Endothelial cell of umbilical vein (primary cell): ENCODE results near the gene SMPX. TPM values are rescaled to one million over a fixed set of nuclear protein-coding genes. Genes with fewer than 3 reads are reported as not detected.

ENCODE experiments used
- BruUV-seq: library from RNA; stranded (reverse); fragments of 400-500 nt; replicated peaks from 2 replicates; lab custom pipeline; 2021; lab: Mats Ljungman, UMichigan
- CTCF ChIA-PET: fragments of 300-600, 350-600 bp; sonication (Branson Sonifier 250); formaldehyde crosslinking; loops from one replicate; lab custom pipeline; 2021; ENCODE audit warnings: antibody characterized with exemption, inconsistent platforms; lab: Charles Lee
- POLR2A ChIA-PET: fragments of 300-600, 350-600 bp; sonication (Branson Sonifier 250); formaldehyde crosslinking; loops from one replicate; lab custom pipeline; 2021; ENCODE audit warnings: antibody characterized with exemption, inconsistent platforms; lab: Charles Lee
- DNase-seq: peaks from one replicate; pipeline ENCODE4 v3.0.0-alpha.2; 2011; ENCODE audit warnings: low read depth, low spot score
- FAIRE-seq: peaks from 2 replicates; lab custom pipeline; 2011; peaks lifted over from hg19 to GRCh38; lab: Jason Lieb, UNC
- H2AFZ ChIP-seq: 2 replicates; pipeline ENCODE4 v1.6.0; 2012; ENCODE audit warnings: low read depth, low read length, control low read depth, inconsistent platforms
- H3K27ac ChIP-seq: 2 replicates; pipeline ENCODE4 v1.5.1; 2011; ENCODE audit warnings: low read depth, mild to moderate bottlenecking, control low read depth, low read length, moderate library complexity; ENCODE audit not compliant: insufficient read depth
- H3K27me3 ChIP-seq, 2 experiments: 2 replicates each; pipeline versions ENCODE4 v1.6.0 to v1.6.1; 2011; ENCODE audit warnings: low read length in 2 of 2, mixed read lengths in 1 of 2; ENCODE audit not compliant: control insufficient read depth in 2 of 2, insufficient read depth in 2 of 2
- H3K36me3 ChIP-seq, 2 experiments: 2 replicates in 1 of 2; 3 replicates in 1 of 2; pipeline ENCODE4 v1.5.1; 2011; ENCODE audit warnings: low read length in 2 of 2, mild to moderate bottlenecking in 1 of 2, moderate library complexity in 1 of 2; ENCODE audit not compliant: control insufficient read depth in 2 of 2, insufficient read depth in 2 of 2; ENCODE audit errors: extremely low read depth in 1 of 2
- H3K4me1 ChIP-seq: 3 replicates; pipeline ENCODE4 v1.5.1; 2011; ENCODE audit warnings: mild to moderate bottlenecking, low read length; ENCODE audit not compliant: control insufficient read depth, insufficient read depth; ENCODE audit errors: extremely low read depth
- H3K4me2 ChIP-seq: 2 replicates; pipeline ENCODE4 v1.6.1; 2011; ENCODE audit warnings: low read length, control low read depth, mixed read lengths; ENCODE audit not compliant: insufficient read depth
- H3K4me3 ChIP-seq, 3 experiments: fragments of 200-600 bp in 1 of 3; sonication (generic), shearing (Covaris generic) in 1 of 3; replicated peaks in 1 of 3; 2 replicates each; pipeline ENCODE4 v1.5.1; 2011 to 2016; ENCODE audit warnings: control low read depth in 3 of 3, low read length in 3 of 3, mild to moderate bottlenecking in 2 of 3, inconsistent platforms in 1 of 3, low read depth in 1 of 3, moderate library complexity in 1 of 3; ENCODE audit not compliant: insufficient read depth in 1 of 3
- H3K79me2 ChIP-seq: 2 replicates; pipeline ENCODE4 v1.6.0; 2012; ENCODE audit warnings: low read length, inconsistent platforms; ENCODE audit not compliant: control insufficient read depth, insufficient read depth
- H3K9ac ChIP-seq: replicated peaks from 2 replicates; pipeline ENCODE3; 2011; ENCODE audit warnings: low read length, control low read depth; ENCODE audit not compliant: insufficient read depth; ENCODE audit errors: extremely low read depth
- H3K9me1 ChIP-seq: replicated peaks from 3 replicates; pipeline ENCODE4 v1.6.0; 2011; ENCODE audit warnings: mild to moderate bottlenecking, low read length; ENCODE audit not compliant: control insufficient read depth, insufficient read depth; ENCODE audit errors: extremely low read depth
- H3K9me3 ChIP-seq: replicated peaks from 2 replicates; pipeline ENCODE4 v1.5.1; 2012; ENCODE audit warnings: low read length, inconsistent platforms; ENCODE audit not compliant: control insufficient read depth, insufficient read depth
- H4K20me1 ChIP-seq: replicated peaks from 2 replicates; pipeline ENCODE3; 2011; ENCODE audit warnings: mild to moderate bottlenecking, low read length; ENCODE audit not compliant: control insufficient read depth, insufficient read depth; ENCODE audit errors: extremely low read depth
- EZH2 ChIP-seq: IDR thresholded peaks from 2 replicates; pipeline ENCODE4 v1.6.1; 2012; ENCODE audit warnings: borderline replicate concordance, low read depth, mild to moderate bottlenecking, moderate library complexity, low read length, inconsistent platforms; ENCODE audit not compliant: severe bottlenecking
- FOS ChIP-seq: IDR thresholded peaks from 2 replicates; pipeline ENCODE4 v1.6.1; 2011; ENCODE audit warnings: mild to moderate bottlenecking, low read length, moderate library complexity, borderline replicate concordance; ENCODE audit not compliant: insufficient read depth
- GATA2 ChIP-seq: IDR thresholded peaks from 2 replicates; pipeline ENCODE4 v1.7.0; 2011; ENCODE audit warnings: low read depth, mild to moderate bottlenecking, moderate library complexity, mixed read lengths, low read length; ENCODE audit not compliant: insufficient read length, insufficient read depth
- JUN ChIP-seq: IDR thresholded peaks from 2 replicates; pipeline ENCODE4 v1.6.1; 2011; ENCODE audit warnings: borderline replicate concordance, low read depth; ENCODE audit not compliant: insufficient read length, insufficient read depth
- MYC ChIP-seq: IDR thresholded peaks from one replicate; pipeline ENCODE4 v1.6.1; 2011; ENCODE audit warnings: mild to moderate bottlenecking, low read depth, low read length
- POLR2A ChIP-seq: IDR thresholded peaks from 2 replicates; pipeline ENCODE4 v1.6.1; 2012; ENCODE audit warnings: low read depth, mild to moderate bottlenecking, control low read depth, low read length
- POLR2AphosphoS5 ChIP-seq: IDR thresholded peaks from 2 replicates; pipeline ENCODE4 v1.6.1; 2012; ENCODE audit warnings: low read depth, mild to moderate bottlenecking, control low read depth, low read length, moderate library complexity; ENCODE audit not compliant: insufficient read depth
- dilution Hi-C: fragments of 300-500 bp; cut with MboI; formaldehyde crosslinking; loops from one replicate; pipeline ENCODE4 v1.15.0; 2019; ENCODE audit warnings: low sequenced_read_pairs; ENCODE audit not compliant: extremely low pct_ligation_motif_present
- intact Hi-C: fragments of 100-400 bp; cut with micrococcal nuclease; formaldehyde crosslinking; loops from one replicate; pipeline ENCODE4 v1.10.0; 2022
- polyA plus RNA-seq, 4 experiments: library from polyadenylated mRNA; depleted of rRNA in 3 of 4; stranded (reverse) in 3 of 4; unstranded in 1 of 4; fragments of >200 nt; gene quantifications; 2 replicates each; pipeline versions ENCODE4 v1.2.1 to v1.2.3, GENCODE V29; 2011 to 2012; ENCODE audit warnings: missing spikeins in 1 of 4
- total RNA-seq: library from RNA; stranded (reverse); gene quantifications from 2 replicates; pipeline ENCODE4 v1.2.3, GENCODE V29; 2021
- TF ChIP-seq, protein P1 (sequence below): IDR thresholded peaks from 2 replicates; pipeline ENCODE4 v1.6.1; 2011; ENCODE audit not compliant: insufficient read depth, insufficient read length
- TF ChIP-seq, protein P2 (sequence below), 2 donors: IDR thresholded peaks; 1 replicate in 1 of 2; 2 replicates in 1 of 2; pipeline ENCODE4 v1.5.1; 2011; ENCODE audit warnings: low read length in 2 of 2, mild to moderate bottlenecking in 2 of 2, moderate library complexity in 2 of 2, control low read depth in 1 of 2, inconsistent platforms in 1 of 2, low read depth in 1 of 2; ENCODE audit not compliant: insufficient read depth in 1 of 2; ENCODE audit errors: extremely low read depth in 1 of 2

Gene SMPX
- total and polyA plus RNA-seq, 2 donors (not counting 3 experiments of a cell fraction or from before 2014, with no cell fraction given): not detected

DNA sequence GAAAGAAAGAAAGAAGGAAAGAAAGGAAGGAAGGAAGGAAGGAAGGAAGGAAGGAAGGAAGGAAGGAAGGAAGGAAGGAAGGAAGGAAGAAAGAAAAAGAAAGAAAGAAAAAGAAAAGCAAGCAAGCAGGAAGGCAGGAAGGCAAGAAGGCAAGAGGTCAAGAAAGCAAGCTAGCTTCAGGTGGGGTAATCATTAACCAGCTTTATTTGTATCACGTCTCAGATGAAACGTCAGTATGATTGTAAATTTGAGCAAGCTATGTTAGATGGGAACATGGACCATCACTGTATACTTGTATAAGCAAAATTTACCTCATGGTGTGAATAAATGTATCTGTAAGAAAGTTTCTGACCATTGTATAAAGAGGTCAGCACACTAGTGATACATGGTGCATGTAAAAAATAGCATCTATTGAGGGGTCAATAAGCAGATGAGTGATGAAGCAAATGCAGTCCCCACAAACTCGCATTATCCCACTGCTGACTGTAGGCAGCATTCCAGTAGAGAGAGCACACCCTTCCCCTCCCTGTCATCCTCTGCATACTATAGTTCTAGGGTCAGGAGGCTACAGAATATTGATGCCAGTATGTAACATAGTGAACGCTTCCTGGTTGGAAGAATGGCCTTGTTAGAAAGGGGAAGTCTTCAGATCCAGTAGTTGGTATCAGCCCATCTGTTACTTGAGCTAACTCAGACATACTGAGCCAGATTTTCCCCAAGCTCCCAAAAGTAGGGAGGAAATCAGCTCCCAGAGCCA is 83.3 kb downstream of the SMPX start:
- DNase-seq (no peak), FAIRE-seq (no peak)
- no peak overlapping the region for H3K27ac ChIP-seq
- TF ChIP-seq POLR2AphosphoS5 (no peak), FOS (no peak), EZH2 (no peak), GATA2 (no peak), JUN (no peak), POLR2A (no peak), MYC (no peak)
- TF ChIP-seq, protein P1, sequence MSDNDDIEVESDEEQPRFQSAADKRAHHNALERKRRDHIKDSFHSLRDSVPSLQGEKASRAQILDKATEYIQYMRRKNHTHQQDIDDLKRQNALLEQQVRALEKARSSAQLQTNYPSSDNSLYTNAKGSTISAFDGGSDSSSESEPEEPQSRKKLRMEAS: no peak
- TF ChIP-seq, protein P2, sequence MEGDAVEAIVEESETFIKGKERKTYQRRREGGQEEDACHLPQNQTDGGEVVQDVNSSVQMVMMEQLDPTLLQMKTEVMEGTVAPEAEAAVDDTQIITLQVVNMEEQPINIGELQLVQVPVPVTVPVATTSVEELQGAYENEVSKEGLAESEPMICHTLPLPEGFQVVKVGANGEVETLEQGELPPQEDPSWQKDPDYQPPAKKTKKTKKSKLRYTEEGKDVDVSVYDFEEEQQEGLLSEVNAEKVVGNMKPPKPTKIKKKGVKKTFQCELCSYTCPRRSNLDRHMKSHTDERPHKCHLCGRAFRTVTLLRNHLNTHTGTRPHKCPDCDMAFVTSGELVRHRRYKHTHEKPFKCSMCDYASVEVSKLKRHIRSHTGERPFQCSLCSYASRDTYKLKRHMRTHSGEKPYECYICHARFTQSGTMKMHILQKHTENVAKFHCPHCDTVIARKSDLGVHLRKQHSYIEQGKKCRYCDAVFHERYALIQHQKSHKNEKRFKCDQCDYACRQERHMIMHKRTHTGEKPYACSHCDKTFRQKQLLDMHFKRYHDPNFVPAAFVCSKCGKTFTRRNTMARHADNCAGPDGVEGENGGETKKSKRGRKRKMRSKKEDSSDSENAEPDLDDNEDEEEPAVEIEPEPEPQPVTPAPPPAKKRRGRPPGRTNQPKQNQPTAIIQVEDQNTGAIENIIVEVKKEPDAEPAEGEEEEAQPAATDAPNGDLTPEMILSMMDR (IDR thresholded peaks at IDR 0.05; ENCODE audit: extremely low read depth in 1 of 2, insufficient read depth in 1 of 2, low read depth in 1 of 2, low read length in 2 of 2): no peak
- BruUV-seq: no TSS peak
- H2AFZ ChIP-seq: no peak overlapping the region
- no peaks in the 10 kb centered on the region for H3K9me1 ChIP-seq
- ChIA-PET POLR2A (no interaction called here), CTCF (no interaction called here)
- intact Hi-C loops (no loop called here), dilution Hi-C loops (no loop called here)
- no peak overlapping the region for H3K9ac ChIP-seq
- H3K36me3 ChIP-seq: no peaks in the 10 kb centered on the region
- no peaks in the 10 kb centered on the region for H3K4me1 ChIP-seq
- no peaks in the 10 kb centered on the region for H3K27me3 ChIP-seq
- no peak overlapping the region for H3K4me3 ChIP-seq
- H3K9me3 ChIP-seq: no peaks in the 10 kb centered on the region
- H4K20me1 ChIP-seq: no peaks in the 10 kb centered on the region
- H3K79me2 ChIP-seq: no peaks in the 10 kb centered on the region
- H3K4me2 ChIP-seq: no peak overlapping the region
